ENCODE measurements around the gene LCN1.

LCN1 gene

GRCh38 chr9:135489188-135489906, 31.9 kb upstream of the LCN1 start:
- DNase-seq, result no peak

- DNase-seq, result no peak
Observed at GRCh38 chr9:135490166-135490870, 30.9 kb upstream of the LCN1 start.

- no peak for DNase-seq
Observed at GRCh38 chr9:135490980-135491464, 30.2 kb upstream of the LCN1 start.

GRCh38 chr9:135491764-135492163, 29.5 kb upstream of the LCN1 start:
- no peak for DNase-seq

GRCh38 chr9:135492886-135493669, 28.2 kb upstream of the LCN1 start:
- DNase-seq, result no peak

- DNase-seq, result no peak
Observed at GRCh38 chr9:135494791-135495559, 26.3 kb upstream of the LCN1 start.

GRCh38 chr9:135498381-135499126, 22.7 kb upstream of the LCN1 start:
- no peak for DNase-seq

GRCh38 chr9:135499326-135500070, 21.7 kb upstream of the LCN1 start:
- peak; percentile 67 for DNase-seq

GRCh38 chr9:135500071-135500524, 21.1 kb upstream of the LCN1 start:
- DNase-seq, result no peak

- DNase-seq, result peak; percentile 78
Observed at GRCh38 chr9:135500525-135501260, 20.5 kb upstream of the LCN1 start, which contains the start of gene MRPS2. Gene MRPS2, plus strand, starts transcription at chr9:135500682. Its CDS starts 29 bp downstream, at chr9:135500711.

GRCh38 chr9:135501261-135502167, 19.7 kb upstream of the LCN1 start:
- DNase-seq, result no peak

GRCh38 chr9:135502168-135502872, 18.9 kb upstream of the LCN1 start:
- no peak for DNase-seq

- no peak for DNase-seq
Observed at GRCh38 chr9:135502873-135503321, 18.3 kb upstream of the LCN1 start.

- DNase-seq, result no peak
Observed at GRCh38 chr9:135503371-135504261, 17.6 kb upstream of the LCN1 start.

- no peak for DNase-seq
Observed at GRCh38 chr9:135504262-135505243, 16.7 kb upstream of the LCN1 start.
